A549 (cell line): Measurements from ENCODE around the gene PLEKHA7.

Source experiments
- CHD2 ChIP-seq: fragments of 150-350 bp; IDR thresholded peaks from 2 replicates; pipeline ENCODE4 v1.6.1; 2014; ENCODE audit warnings: low read length; ENCODE audit not compliant: partially characterized antibody
- EP300 ChIP-seq, 2 experiments: fragments of >200 bp; sonication (Bioruptor Twin); formaldehyde crosslinking; IDR thresholded peaks; 2 replicates in 1 of 2; 3 replicates in 1 of 2; pipeline ENCODE4 v1.6.1; 2016 to 2017
- MYC ChIP-seq: IDR thresholded peaks from 2 replicates; pipeline ENCODE4 v1.6.1; 2012; ENCODE audit warnings: mild to moderate bottlenecking, inconsistent platforms, low read length, improper control_type of control experiment, borderline replicate concordance
- NR3C1 ChIP-seq: fragments of >200 bp; sonication (Bioruptor Twin); formaldehyde crosslinking; IDR thresholded peaks from 3 replicates; pipeline ENCODE4 v1.6.1; 2017
- POLR2A ChIP-seq: IDR thresholded peaks from 2 replicates; pipeline ENCODE4 v1.6.1; 2012; ENCODE audit warnings: mild to moderate bottlenecking, low read length
- TF ChIP-seq, protein P1 (sequence below): fragments of >200 bp; sonication (Bioruptor Twin); formaldehyde crosslinking; IDR thresholded peaks from 3 replicates; pipeline ENCODE4 v1.5.1; 2016

DNA sequence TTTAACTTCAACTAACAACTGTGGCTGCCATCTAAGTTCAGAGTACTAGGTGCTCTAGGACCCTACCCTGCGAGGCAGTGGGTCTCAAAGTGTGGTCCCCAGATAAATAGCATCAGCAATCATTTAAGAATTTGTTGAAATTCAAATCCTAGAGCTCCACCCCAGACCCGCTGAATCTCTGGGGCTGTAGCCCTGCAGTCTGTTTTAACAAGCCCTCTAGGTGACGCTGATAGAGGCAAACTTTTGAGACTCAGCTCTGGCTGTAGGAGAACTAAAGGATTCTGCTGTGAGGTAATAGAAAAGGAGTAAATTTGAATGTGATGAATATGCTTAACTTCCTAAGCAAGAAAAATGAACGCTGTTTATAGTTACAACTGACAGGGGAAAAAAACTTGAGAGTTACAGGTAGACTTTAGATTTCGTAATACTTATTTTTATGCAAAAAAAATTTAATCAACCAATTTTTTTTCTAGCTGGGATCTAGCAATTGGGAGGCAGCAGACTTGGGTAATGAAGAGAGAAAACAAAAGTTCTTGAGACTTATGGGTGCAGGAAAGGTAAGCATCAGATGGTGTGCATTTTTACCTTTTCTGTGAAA lies 270.0 kb downstream of the PLEKHA7 start:
- TF ChIP-seq CHD2: no peak
- TF ChIP-seq MYC: no peak
- TF ChIP-seq, protein P1, sequence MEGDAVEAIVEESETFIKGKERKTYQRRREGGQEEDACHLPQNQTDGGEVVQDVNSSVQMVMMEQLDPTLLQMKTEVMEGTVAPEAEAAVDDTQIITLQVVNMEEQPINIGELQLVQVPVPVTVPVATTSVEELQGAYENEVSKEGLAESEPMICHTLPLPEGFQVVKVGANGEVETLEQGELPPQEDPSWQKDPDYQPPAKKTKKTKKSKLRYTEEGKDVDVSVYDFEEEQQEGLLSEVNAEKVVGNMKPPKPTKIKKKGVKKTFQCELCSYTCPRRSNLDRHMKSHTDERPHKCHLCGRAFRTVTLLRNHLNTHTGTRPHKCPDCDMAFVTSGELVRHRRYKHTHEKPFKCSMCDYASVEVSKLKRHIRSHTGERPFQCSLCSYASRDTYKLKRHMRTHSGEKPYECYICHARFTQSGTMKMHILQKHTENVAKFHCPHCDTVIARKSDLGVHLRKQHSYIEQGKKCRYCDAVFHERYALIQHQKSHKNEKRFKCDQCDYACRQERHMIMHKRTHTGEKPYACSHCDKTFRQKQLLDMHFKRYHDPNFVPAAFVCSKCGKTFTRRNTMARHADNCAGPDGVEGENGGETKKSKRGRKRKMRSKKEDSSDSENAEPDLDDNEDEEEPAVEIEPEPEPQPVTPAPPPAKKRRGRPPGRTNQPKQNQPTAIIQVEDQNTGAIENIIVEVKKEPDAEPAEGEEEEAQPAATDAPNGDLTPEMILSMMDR: no peak
- no peak for TF ChIP-seq POLR2A
- no peak for TF ChIP-seq NR3C1
- TF ChIP-seq EP300 (IDR thresholded peaks at IDR 0.05): no peak
